ENCODE results near the gene TEC. TPM values are rescaled to one million over a fixed set of nuclear protein-coding genes. Genes with fewer than 3 reads are reported as not detected.

Gene TEC
- total and polyA plus RNA-seq, 2 experiments from 2014 or later, result 2.9 to 3.0 TPM

- TF ChIP-seq ZNF462 (CRISPR knock-in tag; IDR thresholded peaks at IDR 0.05), result no peak
- no peak for TF ChIP-seq POLR2AphosphoS5 (IDR thresholded peaks at IDR 0.05; ENCODE audit: low read depth)
Observed at GRCh38 chr4:48162162-48162561, 107.5 kb downstream of the TEC start (continued).

GRCh38 chr4:48157271-48157670, 112.4 kb downstream of the TEC start:
- DNase-seq (ENCODE audit: low spot score) (no peak), ATAC-seq (no peak)
- peaks cover 26% of the 10 kb centered on the region for H3K9me3 Mint-ChIP-seq
- H2AFZ ChIP-seq, result no peak overlapping the region
- H3F3A ChIP-seq (replicated peaks; ENCODE audit: low read depth), result no peaks in the 10 kb centered on the region
- no peak overlapping the region for H3K27ac Mint-ChIP-seq
- H3K4me3 ChIP-seq, result no peak overlapping the region
- H3K9me2 ChIP-seq (ENCODE audit: insufficient read depth), result no peaks in the 10 kb centered on the region; the same call in 1 of the 2 replicates
- no peaks in the 10 kb centered on the region for H3K4me1 ChIP-seq (ENCODE audit: insufficient read depth)
- H3K79me2 ChIP-seq (replicated peaks; ENCODE audit: insufficient read depth), result no peaks in the 10 kb centered on the region
- no peak overlapping the region for H3K27ac ChIP-seq (ENCODE audit: low read depth)
- no peaks in the 10 kb centered on the region for H4K20me1 ChIP-seq (replicated peaks; ENCODE audit: insufficient read depth)
- H3K4me1 Mint-ChIP-seq, result peaks cover 5% of the 10 kb centered on the region
- peaks cover 5% of the 10 kb centered on the region for H3K27me3 Mint-ChIP-seq (ENCODE audit: insufficient read depth, low read depth, poor library complexity)
- no peak overlapping the region for H3K4me3 Mint-ChIP-seq
- H3K36me3 ChIP-seq (ENCODE audit: insufficient read depth), result peaks cover 26% of the 10 kb centered on the region; the same call in 1 of the 2 replicates
- no peaks in the 10 kb centered on the region for H3K27me3 ChIP-seq (ENCODE audit: insufficient read depth)
- H3K36me3 Mint-ChIP-seq (ENCODE audit: low read depth), result peaks cover 57% of the 10 kb centered on the region
- no peak overlapping the region for H3K4me2 ChIP-seq
- TF ChIP-seq EZH2 (IDR thresholded peaks at IDR 0.05; ENCODE audit: low read depth, unreplicated experiment), result no peak
- no peak for TF ChIP-seq ZNF462 (CRISPR knock-in tag; IDR thresholded peaks at IDR 0.05)
- no peak for TF ChIP-seq ETS1 (IDR thresholded peaks at IDR 0.05)
- TF ChIP-seq NANOG (IDR thresholded peaks at IDR 0.05; ENCODE audit: borderline replicate concordance), result no peak
- no peak for TF ChIP-seq CTCF (conservative IDR thresholded peaks at IDR 0.05; ENCODE audit: low read depth in 2 of 2)
- no peak for TF ChIP-seq ZNF114 (CRISPR knock-in tag; IDR thresholded peaks at IDR 0.05)
